Vagina (tissue), 2 donors: ENCODE results near the gene POLR2I.

Experiments
- CTCF ChIP-seq, 3 experiments: fragments of 450-650 bp in 2 of 3; fragments of 200-600 bp in 1 of 3; sonication (generic) in 1 of 3; IDR thresholded peaks; one replicate each; pipeline ENCODE4 v1.5.1; 2017 to 2019; ENCODE audit warnings: antibody characterized with exemption in 3 of 3, mild to moderate bottlenecking in 2 of 3, moderate library complexity in 2 of 3
- POLR2A ChIP-seq, 2 donors: fragments of 450-650 bp; IDR thresholded peaks; one replicate each; pipeline ENCODE4 v1.6.1; 2017; ENCODE audit warnings: antibody characterized with exemption in 2 of 2, mild to moderate bottlenecking in 2 of 2, moderate library complexity in 2 of 2
- POLR2AphosphoS5 ChIP-seq, 2 donors: sonication (generic); formaldehyde crosslinking; IDR thresholded peaks; one replicate each; pipeline ENCODE4 v1.9.0; 2017; ENCODE audit warnings: antibody characterized with exemption in 2 of 2, mild to moderate bottlenecking in 2 of 2, low read depth in 1 of 2; ENCODE audit not compliant: insufficient read depth in 1 of 2

GRCh38 chr19:36121486-36122124 is 6.9 kb upstream of the POLR2I start:
- no peak for TF ChIP-seq CTCF (IDR thresholded peaks at IDR 0.05)
- TF ChIP-seq POLR2A (IDR thresholded peaks at IDR 0.05), result no peak
- no peak for TF ChIP-seq POLR2AphosphoS5 (IDR thresholded peaks at IDR 0.05; ENCODE audit: insufficient read depth in 1 of 2, low read depth in 1 of 2)
